IMR-90 (cell line): ENCODE measurements around the gene ADGRA3. TPM values are rescaled to one million over a fixed set of nuclear protein-coding genes. Genes with fewer than 3 reads are reported as not detected.

Experiments
- ATAC-seq: fragments of 200-7000 bp; cut with Tn5 transposase; 2 replicates; pipeline ENCODE4 v1.9.1; 2020; ENCODE audit warnings: low read depth, mild to moderate bottlenecking, moderate library complexity
- BruUV-seq: library from RNA; stranded (reverse); fragments of 400-500 nt; replicated peaks from 2 replicates; lab custom pipeline; 2021; lab: Mats Ljungman, UMichigan
- CTCF ChIA-PET: fragments of 300-600 bp; formaldehyde crosslinking; extraction: SDS; loops from one replicate; lab custom pipeline; 2021; ENCODE audit warnings: antibody characterized with exemption; lab: Yijun Ruan, JAX
- POLR2A ChIA-PET: fragments of 300-600 bp; sonication (Branson Sonifier 250); formaldehyde crosslinking; loops from one replicate; lab custom pipeline; 2022; ENCODE audit warnings: antibody characterized with exemption; ENCODE audit not compliant: unreplicated experiment; lab: Charles Lee
- DNase-seq: peaks from one replicate; pipeline ENCODE4 v3.0.0; 2013
- H2AFZ ChIP-seq: replicated peaks from 2 replicates; pipeline ENCODE3; 2013; ENCODE audit warnings: low read length, mild to moderate bottlenecking; ENCODE audit not compliant: poor library complexity
- H2AK5ac ChIP-seq: 2 replicates; pipeline ENCODE4 v1.6.1; 2013; ENCODE audit warnings: low read depth, low read length, inconsistent platforms
- H2AK9ac ChIP-seq: replicated peaks from 2 replicates; pipeline ENCODE3; 2013; ENCODE audit warnings: mild to moderate bottlenecking, low read depth, low read length, moderate library complexity; ENCODE audit not compliant: poor library complexity
- H2BK120ac ChIP-seq: 2 replicates; pipeline ENCODE4 v1.6.1; 2013; ENCODE audit warnings: low read depth, low read length, inconsistent platforms
- H2BK15ac ChIP-seq: 3 replicates; pipeline ENCODE4 v1.6.1; 2013; ENCODE audit warnings: low read depth, low read length, inconsistent platforms
- H2BK20ac ChIP-seq: 2 replicates; pipeline ENCODE4 v1.6.1; 2013; ENCODE audit warnings: low read depth, mild to moderate bottlenecking, inconsistent platforms, low read length, moderate library complexity
- H2BK5ac ChIP-seq: 2 replicates; pipeline ENCODE4 v1.6.1; 2013; ENCODE audit warnings: mild to moderate bottlenecking, low read depth, low read length, inconsistent platforms; ENCODE audit not compliant: poor library complexity, severe bottlenecking
- H3K14ac ChIP-seq: replicated peaks from 2 replicates; pipeline ENCODE4 v1.6.1; 2013; ENCODE audit warnings: low read depth, low read length, inconsistent platforms
- H3K18ac ChIP-seq: 2 replicates; pipeline ENCODE4 v1.6.1; 2013; ENCODE audit warnings: low read depth, low read length, control low read depth
- H3K23ac ChIP-seq: 2 replicates; pipeline ENCODE4 v1.6.1; 2013; ENCODE audit warnings: low read depth, low read length, inconsistent platforms
- H3K27ac ChIP-seq: 2 replicates; pipeline ENCODE4 v1.5.1; 2013; ENCODE audit warnings: mild to moderate bottlenecking, control low read depth, low read length; ENCODE audit not compliant: insufficient read depth
- H3K27me3 ChIP-seq: 2 replicates; pipeline ENCODE4 v1.6.1; 2013; ENCODE audit warnings: low read length; ENCODE audit not compliant: control insufficient read depth, insufficient read depth
- H3K36me3 ChIP-seq: 2 replicates; pipeline ENCODE4 v1.6.1; 2013; ENCODE audit warnings: low read length, mixed read lengths; ENCODE audit not compliant: control insufficient read depth, insufficient read depth
- H3K4ac ChIP-seq: 2 replicates; pipeline ENCODE4 v1.6.1; 2013; ENCODE audit warnings: low read depth, low read length, inconsistent platforms
- H3K4me1 ChIP-seq: 2 replicates; pipeline ENCODE4 v1.6.1; 2013; ENCODE audit warnings: low read length, mixed read lengths; ENCODE audit not compliant: control insufficient read depth, insufficient read depth
- H3K4me2 ChIP-seq: 2 replicates; pipeline ENCODE4 v1.6.1; 2013; ENCODE audit warnings: low read depth, mild to moderate bottlenecking, control low read depth, low read length, moderate library complexity
- H3K4me3 ChIP-seq: 2 replicates; pipeline ENCODE4 v1.5.1; 2013; ENCODE audit warnings: low read depth, mild to moderate bottlenecking, control low read depth, low read length, moderate library complexity; ENCODE audit not compliant: insufficient read depth
- H3K56ac ChIP-seq: 2 replicates; pipeline ENCODE4 v1.6.1; 2013; ENCODE audit warnings: low read length, inconsistent platforms; ENCODE audit not compliant: insufficient read depth; ENCODE audit errors: extremely low read depth
- H3K79me1 ChIP-seq, 2 experiments: 2 replicates each; pipeline ENCODE4 v1.6.1; 2013; ENCODE audit warnings: low read length in 2 of 2, inconsistent platforms in 1 of 2, low read depth in 1 of 2
- H3K9ac ChIP-seq: 2 replicates; pipeline ENCODE4 v1.6.1; 2013; ENCODE audit warnings: low read depth, low read length, control low read depth
- H3K9me1 ChIP-seq: 2 replicates; pipeline ENCODE4 v1.6.1; 2013; ENCODE audit warnings: low read length, inconsistent platforms; ENCODE audit not compliant: insufficient read depth
- H3K9me3 ChIP-seq: 2 replicates; pipeline ENCODE4 v1.6.1; 2013; ENCODE audit warnings: low read length; ENCODE audit not compliant: control insufficient read depth, insufficient read depth
- H4K20me1 ChIP-seq: 2 replicates; pipeline ENCODE4 v1.6.1; 2013; ENCODE audit warnings: low read length, inconsistent platforms; ENCODE audit not compliant: insufficient read depth
- H4K5ac ChIP-seq: 2 replicates; pipeline ENCODE4 v1.6.1; 2013; ENCODE audit warnings: mild to moderate bottlenecking, low read depth, low read length, control low read depth
- H4K8ac ChIP-seq, 2 experiments: 2 replicates each; pipeline ENCODE4 v1.6.1; 2013; ENCODE audit warnings: low read depth in 2 of 2, low read length in 2 of 2, control low read depth in 1 of 2, inconsistent platforms in 1 of 2
- H4K91ac ChIP-seq: 2 replicates; pipeline ENCODE4 v1.6.1; 2013; ENCODE audit warnings: low read depth, low read length, inconsistent platforms; ENCODE audit not compliant: insufficient read depth
- BHLHE40 ChIP-seq: fragments of 150-350 bp; IDR thresholded peaks from 2 replicates; pipeline ENCODE4 v1.6.1; 2016; ENCODE audit warnings: mild to moderate bottlenecking, low read depth, low read length
- CHD1 ChIP-seq: IDR thresholded peaks from 2 replicates; pipeline ENCODE4 v1.6.1; 2012; ENCODE audit warnings: low read depth, low read length, improper control_type of control experiment
- FOS ChIP-seq: fragments of 150-350 bp; IDR thresholded peaks from 2 replicates; pipeline ENCODE4 v1.6.1; 2016; ENCODE audit warnings: low read depth, low read length
- MXI1 ChIP-seq: IDR thresholded peaks from 2 replicates; pipeline ENCODE4 v1.6.1; 2012; ENCODE audit warnings: low read depth, mild to moderate bottlenecking, low read length, moderate library complexity, borderline replicate concordance
- NFE2L2 ChIP-seq: fragments of 150-350 bp; IDR thresholded peaks from 2 replicates; pipeline ENCODE4 v1.6.1; 2016; ENCODE audit warnings: low read depth, mild to moderate bottlenecking, low read length
- RCOR1 ChIP-seq: IDR thresholded peaks from 2 replicates; pipeline ENCODE4 v1.6.1; 2012; ENCODE audit warnings: mild to moderate bottlenecking, low read length, improper control_type of control experiment; ENCODE audit not compliant: insufficient replicate concordance
- WGBS, 2 experiments: methylation state at CpG; one replicate each; pipeline versions ENCODE4 v1.1.5 to v1.1.7; 2013; ENCODE audit warnings: missing lambda C conversion rate in 2 of 2; ENCODE audit not compliant: insufficient read length in 1 of 2; ENCODE audit errors: extremely low coverage in 2 of 2; 5-methylcytosine and 5-hydroxymethylcytosine counted together
- dilution Hi-C: fragments of 300-500 bp; cut with HindIII; formaldehyde crosslinking; loops from one replicate; pipeline ENCODE4 v1.14.3; 2018; ENCODE audit warnings: low sequenced_read_pairs; ENCODE audit not compliant: unreplicated experiment
- in situ Hi-C: fragments of 300-500 bp; cut with MboI; formaldehyde crosslinking; loops from 3 replicates; pipeline ENCODE4 v1.14.3; 2019; ENCODE audit warnings: low sequenced_read_pairs, inconsistent platforms, mixed read lengths
- intact Hi-C: fragments of 100-400 bp; cut with micrococcal nuclease; formaldehyde crosslinking; loops from 2 replicates; pipeline ENCODE4 v1.10.0; 2022
- polyA plus RNA-seq, 3 experiments: library from polyadenylated mRNA; depleted of rRNA; stranded (reverse); fragments of >200 nt; gene quantifications; 2 replicates each; pipeline ENCODE4 v1.2.3, GENCODE V29; 2012; ENCODE audit warnings: low replicate concordance in 1 of 3
- total RNA-seq: library from RNA; depleted of rRNA; stranded (reverse); fragments of >200 nt; gene quantifications from 2 replicates; pipeline ENCODE4 v1.2.3, GENCODE V29; 2012
- TF ChIP-seq, protein P1 (sequence below): fragments of 150-350 bp; IDR thresholded peaks from 2 replicates; pipeline ENCODE4 v1.6.1; 2017; ENCODE audit warnings: mild to moderate bottlenecking, antibody characterized with exemption, low read length, low read depth

ADGRA3 gene
- total and polyA plus RNA-seq, 2 of the 4 experiments (the other 2 are of a cell fraction): 20.1 to 28.0 TPM

- Histone ChIP-seq H2BK120ac (no peak overlapping the region), H3K4me2 (no peak overlapping the region), H2BK20ac (no peak overlapping the region), H3K18ac (no peak overlapping the region), H3K27ac (no peak overlapping the region), H4K20me1 (0 out of 2 replicates have a peak, but pooled peaks cover 5% of the 10 kb centered on the region), H4K91ac (no peak overlapping the region), H2AK9ac (no peak overlapping the region), H3K36me3 (peaks cover 3% of the 10 kb centered on the region; the same call in 1 of the 2 replicates), H3K56ac (no peak overlapping the region), H2BK15ac (no peak overlapping the region), H3K4ac (no peak overlapping the region), H2BK5ac (no peak overlapping the region), H3K4me1 (no peaks in the 10 kb centered on the region), H3K4me3 (no peak overlapping the region), H3K14ac (no peak overlapping the region), H3K9me1 (no peaks in the 10 kb centered on the region), H2AFZ (no peak overlapping the region), H4K8ac (no peak overlapping the region), H4K5ac (no peak overlapping the region), H3K9me3 (no peaks in the 10 kb centered on the region), H3K27me3 (no peaks in the 10 kb centered on the region), H2AK5ac (no peak overlapping the region), H3K23ac (no peak overlapping the region), H3K9ac (no peak overlapping the region), H3K79me1 (peaks cover 16 to 22% of the 10 kb centered on the region in 2 experiments; a peak in 3 of 4 replicates)
- DNase-seq (no peak), ATAC-seq (no peak)
- ChIA-PET POLR2A (no interaction called here), CTCF (interaction anchor here (0.6 kb wide), 1 partner anchor 32 kb away, joined by 3 read pairs; no protein-coding TSS in a partner anchor)
- BruUV-seq: no TSS peak
- intact Hi-C loops (no loop called here), dilution Hi-C loops (no loop called here), in situ Hi-C loops (no loop called here)
- 96% methylated on average over 3 of the region's 5 CpGs; no CpG with 5 or more reads in 1 of the 2 experiments for WGBS, 2 experiments
- TF ChIP-seq NFE2L2: no peak
- no peak for TF ChIP-seq FOS
- TF ChIP-seq MXI1: no peak
- no peak for TF ChIP-seq RCOR1
- TF ChIP-seq, protein P1, sequence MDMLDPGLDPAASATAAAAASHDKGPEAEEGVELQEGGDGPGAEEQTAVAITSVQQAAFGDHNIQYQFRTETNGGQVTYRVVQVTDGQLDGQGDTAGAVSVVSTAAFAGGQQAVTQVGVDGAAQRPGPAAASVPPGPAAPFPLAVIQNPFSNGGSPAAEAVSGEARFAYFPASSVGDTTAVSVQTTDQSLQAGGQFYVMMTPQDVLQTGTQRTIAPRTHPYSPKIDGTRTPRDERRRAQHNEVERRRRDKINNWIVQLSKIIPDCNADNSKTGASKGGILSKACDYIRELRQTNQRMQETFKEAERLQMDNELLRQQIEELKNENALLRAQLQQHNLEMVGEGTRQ: no peak
- no peak for TF ChIP-seq BHLHE40
- no peak for TF ChIP-seq CHD1
Observed at GRCh38 chr4:22465996-22466395, 49.9 kb downstream of the ADGRA3 start.
